K562 (cell line): ENCODE results near the gene LDLRAD3. TPM values are rescaled to one million over a fixed set of nuclear protein-coding genes. Genes with fewer than 3 reads are reported as not detected.

Experiments used
- ATAC-seq: fragments of 200-7000 bp; cut with Tn5 transposase; 3 replicates; pipeline ENCODE4 v1.9.1; 2020; ENCODE audit warnings: moderate library complexity
- BruUV-seq: library from RNA; stranded (reverse); fragments of 400-500 nt; replicated peaks from 2 replicates; lab custom pipeline; 2021; lab: Mats Ljungman, UMichigan
- CTCF ChIA-PET: fragments of 300-600 bp; formaldehyde crosslinking; extraction: SDS; loops from one replicate; lab custom pipeline; 2021; ENCODE audit warnings: low intra/inter-chr PET ratio; lab: Yijun Ruan, JAX
- POLR2A ChIA-PET: fragments of 300-600, 350-650 bp; sonication (Branson Sonifier 250); formaldehyde crosslinking; extraction: SDS; loops from one replicate; lab custom pipeline; 2021; ENCODE audit warnings: antibody characterized with exemption, inconsistent platforms; lab: Yijun Ruan, JAX
- DNase-seq, 4 experiments: peaks; one replicate each; pipeline versions ENCODE4 v3.0.0 to v3.0.0-alpha.2; 2011 to 2018; ENCODE audit warnings: low spot score in 3 of 4, mixed read lengths in 3 of 4; ENCODE audit errors: extremely low read depth in 1 of 4
- FAIRE-seq: peaks from 2 replicates; lab custom pipeline; 2011; peaks lifted over from hg19 to GRCh38; lab: Jason Lieb, UNC
- H2AFZ ChIP-seq: 2 replicates; pipeline ENCODE4 v1.6.0; 2011; ENCODE audit warnings: low read depth, low read length, control low read depth, inconsistent platforms
- H3K27ac ChIP-seq: fragments of 200-600 bp; 3 replicates; pipeline ENCODE4 v1.8.0; 2011; ENCODE audit warnings: low read depth, mild to moderate bottlenecking, control low read depth, inconsistent platforms, low read length, moderate library complexity, mixed read lengths; ENCODE audit errors: extremely low read depth
- H3K27me3 ChIP-seq, 2 experiments: fragments of 300-600 bp in 1 of 2; 2 replicates in 1 of 2; 3 replicates in 1 of 2; pipeline versions ENCODE4 v1.6.0 to v1.8.0; 2011; ENCODE audit warnings: inconsistent platforms in 2 of 2, low read length in 2 of 2, mild to moderate bottlenecking in 1 of 2, mixed read lengths in 1 of 2, moderate library complexity in 1 of 2; ENCODE audit not compliant: control insufficient read depth in 2 of 2, insufficient read depth in 2 of 2
- H3K36me3 ChIP-seq: fragments of 300-600 bp; 3 replicates; pipeline ENCODE4 v1.8.0; 2011; ENCODE audit warnings: mild to moderate bottlenecking, low read length, inconsistent platforms; ENCODE audit not compliant: control insufficient read depth, insufficient read depth
- H3K4me1 ChIP-seq, 2 experiments: fragments of 200-600 bp in 1 of 2; replicated peaks in 1 of 2; 2 replicates in 1 of 2; 3 replicates in 1 of 2; pipeline versions ENCODE4 v1.5.1 to v1.8.0; 2011; ENCODE audit warnings: inconsistent platforms in 2 of 2, low read length in 2 of 2, mild to moderate bottlenecking in 1 of 2, mixed read lengths in 1 of 2, moderate library complexity in 1 of 2; ENCODE audit not compliant: control insufficient read depth in 2 of 2, insufficient read depth in 2 of 2
- H3K4me2 ChIP-seq: 2 replicates; pipeline ENCODE4 v1.6.1; 2011; ENCODE audit warnings: low read length, control low read depth, inconsistent platforms, mixed read lengths; ENCODE audit not compliant: insufficient read depth
- H3K4me3 ChIP-seq: fragments of 200-600 bp; sonication (generic), shearing (Covaris generic); 2 replicates; pipeline ENCODE4 v1.5.1; 2016; ENCODE audit warnings: control low read depth, inconsistent platforms
- H3K79me2 ChIP-seq: fragments of 200-600 bp; 3 replicates; pipeline ENCODE4 v1.8.0; 2011; ENCODE audit warnings: low read length, inconsistent platforms; ENCODE audit not compliant: control insufficient read depth, insufficient read depth
- H3K9ac ChIP-seq, 2 experiments: 2 replicates each; pipeline versions ENCODE4 v1.6.0 to v1.6.1; 2011; ENCODE audit warnings: low read depth in 2 of 2, low read length in 2 of 2, control low read depth in 1 of 2, inconsistent platforms in 1 of 2, mild to moderate bottlenecking in 1 of 2, mixed read lengths in 1 of 2; ENCODE audit not compliant: insufficient read depth in 1 of 2
- H3K9me1 ChIP-seq: one replicate; pipeline ENCODE4 v1.6.0; 2011; ENCODE audit warnings: inconsistent platforms, mild to moderate bottlenecking, low read length, moderate library complexity; ENCODE audit not compliant: control insufficient read depth, insufficient read depth
- H3K9me3 ChIP-seq: replicated peaks from 2 replicates; pipeline ENCODE4 v1.5.1; 2011; ENCODE audit warnings: low read depth, low read length, inconsistent platforms; ENCODE audit not compliant: control insufficient read depth, insufficient read depth
- H4K20me1 ChIP-seq: replicated peaks from 2 replicates; pipeline ENCODE4 v1.6.1; 2011; ENCODE audit warnings: low read length, inconsistent platforms, mixed read lengths; ENCODE audit not compliant: control insufficient read depth, insufficient read depth
- NR2C1 ChIP-seq, 2 experiments: fragments of 450-650 bp; IDR thresholded peaks; 2 replicates each; pipeline ENCODE4 v1.6.1; 2017; ENCODE audit warnings: mild to moderate bottlenecking in 2 of 2, antibody characterized with exemption in 1 of 2, inconsistent platforms in 1 of 2, missing compliant biosample characterization in 1 of 2, missing genetic modification characterization in 1 of 2
- WGBS: fragments of 100-300 bp; shearing (Covaris generic); methylation state at CpG from one replicate; pipeline ENCODE4 v1.1.6; 2016; ENCODE audit warnings: low coverage, mixed read lengths; ENCODE audit not compliant: insufficient coverage; ENCODE audit errors: missing lambda C conversion rate; 5-methylcytosine and 5-hydroxymethylcytosine counted together
- in situ Hi-C: fragments of 300-500 bp; cut with MboI; formaldehyde crosslinking; loops from 4 replicates; pipeline ENCODE4 v1.15.0; 2018; ENCODE audit warnings: inconsistent platforms, mixed read lengths
- intact Hi-C: fragments of 100-400 bp; cut with micrococcal nuclease; formaldehyde crosslinking; loops from 2 replicates; pipeline ENCODE4 v1.14.2; 2022
- polyA plus RNA-seq, 8 experiments: library from polyadenylated mRNA; depleted of rRNA in 4 of 8; stranded (reverse) in 5 of 8; unstranded in 3 of 8; fragments of >200 nt; fragmentation: Nextera tagmentation in 2 of 8; fragmentation: Illumina TruSeq in 1 of 8; extraction: Ambion mirVana in 2 of 8; extraction: Trizol in 1 of 8; gene quantifications; 2 replicates each; pipeline versions ENCODE4 v1.2.1 to v1.2.3, GENCODE V29; 2011 to 2014; ENCODE audit warnings: inconsistent platforms in 1 of 8, missing spikeins in 1 of 8
- total RNA-seq, 7 experiments: library from RNA; depleted of rRNA in 6 of 7; stranded (reverse); fragments of >200 nt in 6 of 7; fragmentation: Illumina TruSeq in 2 of 7; extraction: Trizol in 2 of 7; gene quantifications; 2 replicates each; pipeline versions ENCODE4 v1.2.1 to v1.2.3, GENCODE V29; 2011 to 2021; ENCODE audit warnings: low replicate concordance in 1 of 7
- TF ChIP-seq, protein P1 (sequence below): sonication (generic); formaldehyde crosslinking; IDR thresholded peaks from 2 replicates; pipeline ENCODE4 v1.5.0; 2020; ENCODE audit warnings: missing genetic modification reagents
- TF ChIP-seq, protein P2 (sequence below), 2 experiments: fragments of 450-650 bp; formaldehyde crosslinking in 1 of 2; IDR thresholded peaks; 2 replicates each; pipeline versions ENCODE4 v1.4.0 to v1.6.1; 2014 to 2020; ENCODE audit warnings: mild to moderate bottlenecking in 2 of 2, borderline replicate concordance in 1 of 2, low read depth in 1 of 2
- TF ChIP-seq, protein P3 (sequence below): sonication (generic); formaldehyde crosslinking; IDR thresholded peaks from 2 replicates; pipeline ENCODE4 v1.9.0; 2022; ENCODE audit warnings: mild to moderate bottlenecking, missing genetic modification reagents
- TF ChIP-seq, protein P4 (sequence below), 2 experiments: fragments of 250-450 bp in 1 of 2; fragments of 450-650 bp in 1 of 2; sonication (Bioruptor Pico) in 1 of 2; IDR thresholded peaks; 2 replicates each; pipeline versions ENCODE4 v1.6.1 to v1.8.0; 2016 to 2021; ENCODE audit warnings: mild to moderate bottlenecking in 2 of 2, moderate library complexity in 2 of 2, missing compliant biosample characterization in 1 of 2, missing genetic modification characterization in 1 of 2
- TF ChIP-seq, protein P5 (sequence below): fragments of 450-650 bp; formaldehyde crosslinking; IDR thresholded peaks from 2 replicates; pipeline ENCODE4 v1.4.0; 2020; ENCODE audit warnings: mild to moderate bottlenecking, mixed read lengths

Gene LDLRAD3
- total and polyA plus RNA-seq, 9 of the 15 experiments (the other 6 are each of a cell fraction or from before 2014, with no cell fraction given), result 0.73 to 7.2 (median 3.5) TPM

DNA sequence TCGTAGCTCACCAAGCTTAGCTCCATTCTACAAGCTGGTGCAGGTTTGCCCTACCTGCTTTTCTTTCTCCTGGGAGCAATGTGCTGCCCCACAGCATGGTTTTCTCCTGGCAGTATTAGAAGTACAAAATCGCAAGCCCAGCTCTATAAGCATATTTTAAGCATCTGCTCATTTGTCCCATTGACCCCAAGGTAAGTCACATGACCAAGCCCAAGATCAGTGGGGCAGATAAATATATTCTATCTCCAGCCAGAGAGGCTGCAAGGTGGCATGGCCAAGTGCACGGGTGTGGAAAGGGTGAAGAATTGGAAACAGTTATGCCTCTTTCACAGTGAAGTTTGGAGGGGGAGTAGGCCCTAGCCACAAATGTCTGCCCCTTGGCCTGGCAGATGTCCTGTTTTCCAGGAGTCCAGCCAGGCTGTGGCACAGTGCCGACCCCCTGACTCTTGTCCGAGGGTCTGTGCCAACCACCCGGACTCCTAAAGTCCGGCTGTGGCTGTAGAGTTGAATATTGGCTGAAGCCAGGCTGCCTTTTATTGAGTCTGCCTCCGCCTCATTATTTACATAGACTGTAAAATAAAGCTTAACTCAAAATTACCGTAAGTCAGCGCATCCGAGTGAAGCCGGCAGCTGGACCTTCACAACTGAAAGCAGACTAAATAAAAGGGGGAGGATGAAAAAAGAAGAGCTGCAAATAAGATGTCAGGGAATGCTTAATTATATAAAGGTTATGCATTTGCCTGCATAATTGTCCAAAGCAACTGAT lies 179.7 kb downstream of the LDLRAD3 start:
- Histone ChIP-seq H3K4me3 (no peak overlapping the region), H3K79me2 (no peaks in the 10 kb centered on the region), H3K27me3 (no peaks in the 10 kb centered on the region), H3K36me3 (no peaks in the 10 kb centered on the region), H3K9me1 (no peaks in the 10 kb centered on the region), H3K27ac (no peak overlapping the region), H3K4me1 (peaks cover 11 to 31% of the 10 kb centered on the region in 2 experiments; a peak in 4 of 5 replicates), H3K9ac (0 out of 4 replicates have a peak overlapping the region, but pooled peaks of 1 of the 2 experiments have one; percentile 15), H3K4me2 (no peak overlapping the region), H2AFZ (no peak overlapping the region), H4K20me1 (no peaks in the 10 kb centered on the region), H3K9me3 (no peaks in the 10 kb centered on the region)
- 79% methylated on average over 12 of the region's 12 CpGs for WGBS
- ChIA-PET POLR2A (no interaction called here), CTCF (no interaction called here)
- ATAC-seq, result no peak
- no peak for DNase-seq
- peak; percentile 6 for FAIRE-seq
- intact Hi-C loops (no loop called here), in situ Hi-C loops (no loop called here)
- BruUV-seq, result no TSS peak
- TF ChIP-seq, protein P1, sequence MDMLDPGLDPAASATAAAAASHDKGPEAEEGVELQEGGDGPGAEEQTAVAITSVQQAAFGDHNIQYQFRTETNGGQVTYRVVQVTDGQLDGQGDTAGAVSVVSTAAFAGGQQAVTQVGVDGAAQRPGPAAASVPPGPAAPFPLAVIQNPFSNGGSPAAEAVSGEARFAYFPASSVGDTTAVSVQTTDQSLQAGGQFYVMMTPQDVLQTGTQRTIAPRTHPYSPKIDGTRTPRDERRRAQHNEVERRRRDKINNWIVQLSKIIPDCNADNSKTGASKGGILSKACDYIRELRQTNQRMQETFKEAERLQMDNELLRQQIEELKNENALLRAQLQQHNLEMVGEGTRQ (CRISPR knock-in tag), result peak; percentile 54; the same call in 1 of the 2 replicates
- TF ChIP-seq NR2C1 (IDR thresholded peaks at IDR 0.05), result no peak
- 0 out of 2 replicates have a peak, but pooled peaks have one; percentile 22 for TF ChIP-seq NR2C1 (tag; IDR thresholded peaks at IDR 0.05)
- TF ChIP-seq, protein P2, sequence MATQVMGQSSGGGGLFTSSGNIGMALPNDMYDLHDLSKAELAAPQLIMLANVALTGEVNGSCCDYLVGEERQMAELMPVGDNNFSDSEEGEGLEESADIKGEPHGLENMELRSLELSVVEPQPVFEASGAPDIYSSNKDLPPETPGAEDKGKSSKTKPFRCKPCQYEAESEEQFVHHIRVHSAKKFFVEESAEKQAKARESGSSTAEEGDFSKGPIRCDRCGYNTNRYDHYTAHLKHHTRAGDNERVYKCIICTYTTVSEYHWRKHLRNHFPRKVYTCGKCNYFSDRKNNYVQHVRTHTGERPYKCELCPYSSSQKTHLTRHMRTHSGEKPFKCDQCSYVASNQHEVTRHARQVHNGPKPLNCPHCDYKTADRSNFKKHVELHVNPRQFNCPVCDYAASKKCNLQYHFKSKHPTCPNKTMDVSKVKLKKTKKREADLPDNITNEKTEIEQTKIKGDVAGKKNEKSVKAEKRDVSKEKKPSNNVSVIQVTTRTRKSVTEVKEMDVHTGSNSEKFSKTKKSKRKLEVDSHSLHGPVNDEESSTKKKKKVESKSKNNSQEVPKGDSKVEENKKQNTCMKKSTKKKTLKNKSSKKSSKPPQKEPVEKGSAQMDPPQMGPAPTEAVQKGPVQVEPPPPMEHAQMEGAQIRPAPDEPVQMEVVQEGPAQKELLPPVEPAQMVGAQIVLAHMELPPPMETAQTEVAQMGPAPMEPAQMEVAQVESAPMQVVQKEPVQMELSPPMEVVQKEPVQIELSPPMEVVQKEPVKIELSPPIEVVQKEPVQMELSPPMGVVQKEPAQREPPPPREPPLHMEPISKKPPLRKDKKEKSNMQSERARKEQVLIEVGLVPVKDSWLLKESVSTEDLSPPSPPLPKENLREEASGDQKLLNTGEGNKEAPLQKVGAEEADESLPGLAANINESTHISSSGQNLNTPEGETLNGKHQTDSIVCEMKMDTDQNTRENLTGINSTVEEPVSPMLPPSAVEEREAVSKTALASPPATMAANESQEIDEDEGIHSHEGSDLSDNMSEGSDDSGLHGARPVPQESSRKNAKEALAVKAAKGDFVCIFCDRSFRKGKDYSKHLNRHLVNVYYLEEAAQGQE (IDR thresholded peaks at IDR 0.05; ENCODE audit: borderline replicate concordance), result no peak
- TF ChIP-seq, protein P2 (CRISPR knock-in tag; IDR thresholded peaks at IDR 0.05; ENCODE audit: low read depth), result no peak
- TF ChIP-seq, protein P3, sequence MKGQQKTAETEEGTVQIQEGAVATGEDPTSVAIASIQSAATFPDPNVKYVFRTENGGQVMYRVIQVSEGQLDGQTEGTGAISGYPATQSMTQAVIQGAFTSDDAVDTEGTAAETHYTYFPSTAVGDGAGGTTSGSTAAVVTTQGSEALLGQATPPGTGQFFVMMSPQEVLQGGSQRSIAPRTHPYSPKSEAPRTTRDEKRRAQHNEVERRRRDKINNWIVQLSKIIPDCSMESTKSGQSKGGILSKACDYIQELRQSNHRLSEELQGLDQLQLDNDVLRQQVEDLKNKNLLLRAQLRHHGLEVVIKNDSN, result 0 out of 2 replicates have a peak, but pooled peaks have one; percentile 23
- TF ChIP-seq, protein P4, sequence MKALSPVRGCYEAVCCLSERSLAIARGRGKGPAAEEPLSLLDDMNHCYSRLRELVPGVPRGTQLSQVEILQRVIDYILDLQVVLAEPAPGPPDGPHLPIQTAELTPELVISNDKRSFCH (CRISPR knock-in tag; IDR thresholded peaks at IDR 0.05), result no peak
- TF ChIP-seq, protein P4 (tag; IDR thresholded peaks at IDR 0.05), result no peak
- TF ChIP-seq, protein P5, sequence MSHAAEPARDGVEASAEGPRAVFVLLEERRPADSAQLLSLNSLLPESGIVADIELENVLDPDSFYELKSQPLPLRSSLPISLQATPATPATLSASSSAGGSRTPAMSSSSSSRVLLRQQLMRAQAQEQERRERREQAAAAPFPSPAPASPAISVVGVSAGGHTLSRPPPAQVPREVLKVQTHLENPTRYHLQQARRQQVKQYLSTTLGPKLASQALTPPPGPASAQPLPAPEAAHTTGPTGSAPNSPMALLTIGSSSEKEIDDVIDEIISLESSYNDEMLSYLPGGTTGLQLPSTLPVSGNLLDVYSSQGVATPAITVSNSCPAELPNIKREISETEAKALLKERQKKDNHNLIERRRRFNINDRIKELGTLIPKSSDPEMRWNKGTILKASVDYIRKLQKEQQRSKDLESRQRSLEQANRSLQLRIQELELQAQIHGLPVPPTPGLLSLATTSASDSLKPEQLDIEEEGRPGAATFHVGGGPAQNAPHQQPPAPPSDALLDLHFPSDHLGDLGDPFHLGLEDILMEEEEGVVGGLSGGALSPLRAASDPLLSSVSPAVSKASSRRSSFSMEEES (CRISPR knock-in tag), result peak; percentile 85
